Tibial nerve (tissue), 4 donors: Measurements from ENCODE around the gene LDLRAP1. TPM values are rescaled to one million over a fixed set of nuclear protein-coding genes. Genes with fewer than 3 reads are reported as not detected.

Source experiments
- DNase-seq, 2 donors: peaks; one replicate each; pipeline ENCODE4 v3.0.0-alpha.2; 2019; ENCODE audit warnings: low spot score in 2 of 2
- H3K27ac ChIP-seq, 4 donors: fragments of 200-600 bp; sonication (generic) in 3 of 4; one replicate each; pipeline ENCODE4 v1.5.1; 2017 to 2019; ENCODE audit warnings: mild to moderate bottlenecking in 1 of 4
- H3K27me3 ChIP-seq, 2 donors: fragments of 200-600 bp; sonication (generic) in 1 of 2; one replicate each; pipeline versions ENCODE4 v1.5.1 to v1.6.0; 2017 to 2019
- H3K36me3 ChIP-seq, 3 donors: fragments of 200-600 bp; sonication (generic); one replicate each; pipeline ENCODE4 v1.5.1; 2018 to 2019
- H3K4me1 ChIP-seq, 4 donors: fragments of 200-600 bp; sonication (generic) in 3 of 4; one replicate each; pipeline ENCODE4 v1.5.1; 2017 to 2019
- H3K4me3 ChIP-seq, 4 donors: fragments of 200-600 bp; sonication (generic) in 3 of 4; one replicate each; pipeline ENCODE4 v1.5.1; 2017 to 2019; ENCODE audit warnings: mild to moderate bottlenecking in 1 of 4, moderate library complexity in 1 of 4
- H3K9me3 ChIP-seq, 4 donors: fragments of 200-600 bp; sonication (generic) in 3 of 4; one replicate each; pipeline ENCODE4 v1.5.1; 2017 to 2019
- CTCF ChIP-seq, 5 experiments: fragments of 200-600 bp in 3 of 5; fragments of 450-650 bp in 2 of 5; sonication (generic) in 3 of 5; IDR thresholded peaks; one replicate each; pipeline ENCODE4 v1.5.1; 2016 to 2019; ENCODE audit warnings: antibody characterized with exemption in 5 of 5, mild to moderate bottlenecking in 3 of 5, moderate library complexity in 2 of 5
- EP300 ChIP-seq, 2 donors: sonication (generic); formaldehyde crosslinking; IDR thresholded peaks; one replicate each; pipeline ENCODE4 v1.6.1; 2017; ENCODE audit warnings: antibody characterized with exemption in 2 of 2, mild to moderate bottlenecking in 1 of 2
- POLR2A ChIP-seq, 2 donors: fragments of 450-650 bp; IDR thresholded peaks; one replicate each; pipeline ENCODE4 v1.6.1; 2017; ENCODE audit warnings: antibody characterized with exemption in 2 of 2, mild to moderate bottlenecking in 2 of 2, moderate library complexity in 2 of 2
- WGBS, 2 donors: methylation state at CpG; one replicate each; pipeline ENCODE4 v1.1.5; 2018; 5-methylcytosine and 5-hydroxymethylcytosine counted together
- total RNA-seq, 4 donors: library from RNA; depleted of rRNA; stranded (reverse); fragments of >200 nt; gene quantifications; one replicate each; pipeline ENCODE4 v1.1.0, GENCODE V29; 2016

The LDLRAP1 gene
- total RNA-seq, 4 donors from 2014 or later: 10.9 to 28.5 (median 14.7) TPM

GRCh38 chr1:25565626-25566025 is 22.2 kb downstream of the LDLRAP1 start:
- H3K4me1 ChIP-seq: peaks cover 0 to 80% (median 31%) of the 10 kb centered on the region in 4 donors
- no peak overlapping the region for H3K4me3 ChIP-seq
- TF ChIP-seq POLR2A (IDR thresholded peaks at IDR 0.05) (no peak), CTCF (IDR thresholded peaks at IDR 0.05) (no peak)
- peaks cover 0 to 18% (median 0%) of the 10 kb centered on the region in 3 donors for H3K36me3 ChIP-seq
- 79 to 80% methylated on average over 8 of the region's 8 CpGs for WGBS, 2 donors
- H3K9me3 ChIP-seq: no peaks in the 10 kb centered on the region
- no peaks in the 10 kb centered on the region for H3K27me3 ChIP-seq
- peak overlapping the region in 2 of 4 donors; percentile 80 to 91 for H3K27ac ChIP-seq
- no peak for DNase-seq

GRCh38 chr1:25566176-25566729 is 22.8 kb downstream of the LDLRAP1 start:
- Histone ChIP-seq H3K36me3 (peaks cover 0 to 17% (median 0%) of the 10 kb centered on the region in 3 donors), H3K27me3 (no peaks in the 10 kb centered on the region), H3K4me3 (no peak overlapping the region), H3K27ac (peak overlapping the region; percentile 63 to 91 (median 76)), H3K9me3 (no peaks in the 10 kb centered on the region), H3K4me1 (peaks cover 0 to 79% (median 31%) of the 10 kb centered on the region in 4 donors)
- 36 to 64% methylated on average over 9 of the region's 9 CpGs for WGBS, 2 donors
- TF ChIP-seq CTCF (IDR thresholded peaks at IDR 0.05): no peak
- no peak for DNase-seq

- TF ChIP-seq EP300 (IDR thresholded peaks at IDR 0.05) (peak in 1 of 2 donors; percentile 59), CTCF (IDR thresholded peaks at IDR 0.05) (no peak), POLR2A (IDR thresholded peaks at IDR 0.05) (no peak)
- Histone ChIP-seq H3K27me3 (no peaks in the 10 kb centered on the region), H3K36me3 (peaks cover 0 to 17% (median 0%) of the 10 kb centered on the region in 3 donors), H3K4me1 (peaks cover 0 to 73% (median 29%) of the 10 kb centered on the region in 4 donors), H3K9me3 (no peaks in the 10 kb centered on the region), H3K27ac (peak overlapping the region; percentile 63 to 91 (median 76)), H3K4me3 (no peak overlapping the region)
- peak; percentile 41 to 54 for DNase-seq
- 41 to 49% methylated on average over 17 to 21 of the region's 21 CpGs for WGBS, 2 donors
Observed at GRCh38 chr1:25566730-25567341, 23.4 kb downstream of the LDLRAP1 start.

- Histone ChIP-seq H3K36me3 (peaks cover 0 to 13% (median 0%) of the 10 kb centered on the region in 3 donors), H3K27ac (peak overlapping the region; percentile 63 to 91 (median 76)), H3K4me1 (peaks cover 0 to 70% (median 26%) of the 10 kb centered on the region in 4 donors), H3K4me3 (no peak overlapping the region), H3K9me3 (no peaks in the 10 kb centered on the region), H3K27me3 (no peaks in the 10 kb centered on the region)
- DNase-seq: peak in 1 of 2 donors; percentile 44
- 79 to 86% methylated on average over 10 of the region's 10 CpGs for WGBS, 2 donors
- TF ChIP-seq EP300 (IDR thresholded peaks at IDR 0.05) (no peak), POLR2A (IDR thresholded peaks at IDR 0.05) (no peak), CTCF (IDR thresholded peaks at IDR 0.05) (no peak)
Observed at GRCh38 chr1:25567710-25568089, 24.3 kb downstream of the LDLRAP1 start.

GRCh38 chr1:25568090-25568833 is 24.9 kb downstream of the LDLRAP1 start:
- H3K4me3 ChIP-seq: no peak overlapping the region
- DNase-seq: peak; percentile 47 to 73
- H3K4me1 ChIP-seq: peaks cover 0 to 69% (median 28%) of the 10 kb centered on the region in 4 donors
- no peaks in the 10 kb centered on the region for H3K27me3 ChIP-seq
- peaks cover 0 to 13% (median 0%) of the 10 kb centered on the region in 3 donors for H3K36me3 ChIP-seq
- no peaks in the 10 kb centered on the region for H3K9me3 ChIP-seq
- peak overlapping the region; percentile 63 to 91 (median 76) for H3K27ac ChIP-seq
- WGBS, 2 donors: 42 to 45% methylated on average over 20 to 21 of the region's 21 CpGs
- TF ChIP-seq POLR2A (IDR thresholded peaks at IDR 0.05): no peak
- TF ChIP-seq CTCF (IDR thresholded peaks at IDR 0.05): peak in 1 of 5 experiments; percentile 24
- peak in 1 of 2 donors; percentile 81 for TF ChIP-seq EP300 (IDR thresholded peaks at IDR 0.05)
